Fibroblast of pulmonary artery (primary cell): ENCODE results near the gene MBD4.

ENCODE experiments used
- DNase-seq: peaks from one replicate; pipeline ENCODE4 v3.0.0-alpha.2; 2010; ENCODE audit warnings: low read depth
- H3K4me3 ChIP-seq: replicated peaks from 2 replicates; pipeline ENCODE4 v1.5.1; 2011; ENCODE audit warnings: low read depth, mild to moderate bottlenecking, control low read depth, low read length, moderate library complexity
- TF ChIP-seq, protein P1 (sequence below): IDR thresholded peaks from 2 replicates; pipeline ENCODE4 v1.5.1; 2011; ENCODE audit warnings: mild to moderate bottlenecking, control low read depth, low read length, inconsistent platforms; ENCODE audit errors: missing control alignments

Gene MBD4

DNA sequence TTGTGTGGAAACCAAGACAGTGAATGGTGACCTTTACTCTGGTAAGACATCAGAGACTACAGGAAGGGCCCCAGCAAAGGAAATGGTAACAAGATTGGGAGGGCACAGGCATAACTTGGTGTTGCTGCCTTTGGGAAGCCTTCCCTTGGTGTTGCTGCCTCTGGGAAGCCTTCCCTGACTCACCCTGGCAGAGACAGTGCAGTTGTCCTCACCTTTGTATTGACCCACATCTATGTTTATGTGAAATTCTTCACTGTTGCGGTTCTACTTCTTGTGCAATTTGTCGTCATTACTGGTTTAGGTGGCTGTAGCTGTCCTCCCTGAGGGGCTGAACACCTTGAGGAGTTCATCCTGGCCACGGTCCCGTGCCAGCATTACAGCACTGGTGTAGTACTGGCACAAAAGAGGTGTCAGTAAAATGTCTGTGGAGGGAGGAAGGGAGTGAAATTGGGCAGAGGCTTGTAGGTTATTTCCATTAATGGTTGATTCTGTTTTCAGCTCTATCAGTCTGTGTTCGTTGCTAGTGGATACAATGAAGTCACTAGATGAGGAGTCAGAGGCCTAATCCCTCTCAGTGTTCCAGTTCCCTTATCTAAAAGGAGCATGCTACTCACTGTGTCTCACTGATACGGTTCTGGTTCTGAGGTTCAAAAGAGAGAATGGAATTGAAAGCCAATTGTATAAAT lies 21.9 kb upstream of the MBD4 start:
- no peak overlapping the region for H3K4me3 ChIP-seq
- TF ChIP-seq, protein P1, sequence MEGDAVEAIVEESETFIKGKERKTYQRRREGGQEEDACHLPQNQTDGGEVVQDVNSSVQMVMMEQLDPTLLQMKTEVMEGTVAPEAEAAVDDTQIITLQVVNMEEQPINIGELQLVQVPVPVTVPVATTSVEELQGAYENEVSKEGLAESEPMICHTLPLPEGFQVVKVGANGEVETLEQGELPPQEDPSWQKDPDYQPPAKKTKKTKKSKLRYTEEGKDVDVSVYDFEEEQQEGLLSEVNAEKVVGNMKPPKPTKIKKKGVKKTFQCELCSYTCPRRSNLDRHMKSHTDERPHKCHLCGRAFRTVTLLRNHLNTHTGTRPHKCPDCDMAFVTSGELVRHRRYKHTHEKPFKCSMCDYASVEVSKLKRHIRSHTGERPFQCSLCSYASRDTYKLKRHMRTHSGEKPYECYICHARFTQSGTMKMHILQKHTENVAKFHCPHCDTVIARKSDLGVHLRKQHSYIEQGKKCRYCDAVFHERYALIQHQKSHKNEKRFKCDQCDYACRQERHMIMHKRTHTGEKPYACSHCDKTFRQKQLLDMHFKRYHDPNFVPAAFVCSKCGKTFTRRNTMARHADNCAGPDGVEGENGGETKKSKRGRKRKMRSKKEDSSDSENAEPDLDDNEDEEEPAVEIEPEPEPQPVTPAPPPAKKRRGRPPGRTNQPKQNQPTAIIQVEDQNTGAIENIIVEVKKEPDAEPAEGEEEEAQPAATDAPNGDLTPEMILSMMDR = no peak
- peak; percentile 69 for DNase-seq

DNA sequence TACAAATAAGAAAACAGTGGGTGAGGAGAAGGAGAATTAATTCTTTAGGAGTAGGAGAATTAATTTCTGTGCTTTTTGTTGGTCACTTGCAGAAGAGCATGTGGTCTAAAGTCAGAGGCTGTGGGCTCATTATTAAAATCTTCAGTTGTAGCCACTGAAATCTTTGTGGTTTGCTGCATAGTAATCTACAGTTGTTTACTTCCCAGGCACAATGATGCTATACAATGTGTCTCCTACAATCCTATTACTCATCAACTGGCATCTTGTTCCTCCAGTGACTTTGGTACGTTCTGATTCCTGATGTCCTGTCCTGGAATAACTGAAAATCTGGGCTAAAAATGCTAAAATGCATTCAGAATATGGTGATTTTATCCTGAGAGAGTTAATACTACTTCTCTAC lies 21.3 kb upstream of the MBD4 start:
- no peak overlapping the region for H3K4me3 ChIP-seq
- peak; percentile 77 for DNase-seq
- TF ChIP-seq, protein P1 = no peak

DNA sequence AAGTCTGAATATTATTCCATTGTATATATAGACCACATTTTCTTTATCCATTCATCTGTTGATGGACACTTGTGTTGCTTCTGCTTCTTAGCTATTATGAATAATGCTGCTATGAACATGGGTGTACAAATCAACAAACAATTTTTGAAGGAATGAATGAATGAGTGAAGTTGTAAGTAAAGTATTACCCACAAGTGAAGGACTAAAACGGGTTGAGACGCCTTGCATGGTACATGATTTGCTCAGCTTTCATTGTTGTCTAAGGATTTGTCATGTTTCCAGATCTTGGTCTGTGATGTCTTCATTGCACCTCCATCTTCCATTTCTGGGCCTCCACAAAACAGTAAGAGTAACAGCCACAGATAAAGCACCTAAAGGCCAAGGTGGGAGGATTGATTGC lies 20.8 kb upstream of the MBD4 start:
- TF ChIP-seq, protein P1 = no peak
- no peak overlapping the region for H3K4me3 ChIP-seq
- DNase-seq = no peak

DNA sequence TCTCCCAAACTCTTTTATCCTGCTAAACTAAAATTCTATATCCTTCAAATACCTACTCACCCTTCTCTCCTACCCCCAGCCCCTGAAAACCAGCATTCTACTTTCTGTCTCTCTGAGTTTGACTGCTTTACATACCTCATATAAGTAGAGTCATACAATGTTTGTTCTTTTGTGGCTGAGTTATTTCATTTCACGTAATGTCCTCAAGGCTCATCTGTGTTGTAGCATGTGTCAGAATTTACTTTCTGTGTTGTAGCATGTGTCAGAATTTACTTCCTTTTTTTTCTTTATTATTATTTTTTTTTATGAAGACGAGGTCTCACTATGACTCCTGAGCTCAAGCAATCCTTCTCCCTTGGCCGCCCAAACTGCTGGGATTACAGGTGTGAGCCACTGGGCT lies 20.4 kb upstream of the MBD4 start:
- TF ChIP-seq, protein P1 = no peak
- DNase-seq = no peak
- no peak overlapping the region for H3K4me3 ChIP-seq

DNA sequence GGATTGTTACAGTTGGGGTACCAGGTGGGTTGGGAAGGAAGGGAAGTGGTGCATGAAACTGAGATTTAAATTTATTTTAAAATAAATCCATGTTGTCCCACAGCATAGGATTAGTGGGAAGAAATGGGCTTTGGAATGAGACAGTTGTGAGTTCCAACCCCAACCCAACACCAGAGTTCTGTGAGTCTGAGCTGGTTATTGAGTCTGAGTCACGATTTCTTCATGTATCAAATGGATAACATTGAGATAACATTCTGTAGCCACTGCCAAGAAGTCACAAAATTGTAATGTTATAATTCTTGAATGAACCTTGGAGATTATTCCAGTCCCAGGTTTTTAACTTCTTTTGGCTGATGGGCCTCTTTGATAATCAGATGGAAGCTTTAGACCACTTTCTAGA lies 14.0 kb upstream of the MBD4 start:
- TF ChIP-seq, protein P1 = no peak
- DNase-seq = peak; percentile 69
- H3K4me3 ChIP-seq = no peak overlapping the region

DNA sequence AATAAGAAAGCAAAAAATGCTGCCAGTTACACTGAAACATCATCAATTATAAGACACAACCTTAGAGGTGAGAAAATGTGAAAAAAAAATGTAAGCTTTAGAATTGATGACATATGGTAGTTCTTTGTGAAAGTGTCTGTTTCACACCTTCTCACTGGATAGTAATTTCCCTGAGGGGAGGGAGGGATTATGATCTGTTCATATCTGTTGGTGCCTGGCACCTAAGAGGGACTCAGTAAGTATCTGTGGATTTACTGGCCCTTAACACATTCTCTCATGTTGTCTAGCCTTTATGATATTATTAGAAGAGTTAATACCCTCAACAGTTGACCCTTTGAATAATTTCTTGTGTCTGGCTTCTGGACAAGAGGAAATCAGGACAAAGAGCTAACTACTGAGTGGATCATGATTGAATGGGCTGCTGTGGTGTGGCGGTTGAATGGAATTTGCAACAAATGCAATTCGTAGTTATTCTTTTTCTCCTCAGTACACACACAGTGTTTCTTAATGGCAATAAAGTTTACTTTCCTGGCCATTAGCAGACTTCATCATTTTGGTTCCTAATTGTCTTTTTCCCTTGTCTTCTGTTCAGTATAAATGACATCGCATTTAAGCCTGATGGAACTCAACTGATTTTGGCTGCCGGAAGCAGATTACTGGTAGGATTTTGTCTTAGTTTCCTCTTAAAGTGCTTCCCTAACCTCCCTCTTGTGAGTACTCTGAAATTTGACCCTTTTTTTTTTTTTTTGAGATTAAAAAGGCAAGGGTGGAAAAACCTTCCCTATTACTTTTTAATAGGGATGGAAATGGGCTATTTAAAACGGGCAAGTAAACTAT lies 9.7 kb upstream of the MBD4 start:
- TF ChIP-seq, protein P1 = no peak
- no peak for DNase-seq
- H3K4me3 ChIP-seq = no peak overlapping the region
